OCI-LY3 (cell line): ENCODE results near the gene EN1.

Experiments
- H2AFZ ChIP-seq: fragments of 200-600, 300-600 bp; shearing (Covaris generic); 2 replicates; pipeline ENCODE4 v1.6.0; 2014; ENCODE audit warnings: antibody characterized with exemption, low read depth, low read length
- H3K27ac ChIP-seq: fragments of 200-600, 300-600 bp; sonication (generic); 2 replicates; pipeline ENCODE4 v1.5.1; 2014; ENCODE audit warnings: mild to moderate bottlenecking, low read length, moderate library complexity, mixed read lengths
- H3K27me3 ChIP-seq: fragments of 200-600, 300-600 bp; sonication (generic); 2 replicates; pipeline ENCODE4 v1.6.1; 2014; ENCODE audit warnings: low read depth, low read length, mixed read lengths
- H3K36me3 ChIP-seq: fragments of 200-600, 300-600 bp; sonication (generic); replicated peaks from 2 replicates; pipeline ENCODE3; 2014; ENCODE audit warnings: low read depth, low read length, mixed read lengths
- H3K4me1 ChIP-seq: fragments of 300-600, 200-600 bp; sonication (generic); 2 replicates; pipeline ENCODE4 v1.6.1; 2014; ENCODE audit warnings: low read length, mixed read lengths
- H3K4me2 ChIP-seq: fragments of 200-600, 300-600 bp; sonication (generic); 2 replicates; pipeline ENCODE4 v1.6.1; 2014; ENCODE audit warnings: low read length, mixed read lengths
- H3K4me3 ChIP-seq: fragments of 300-600, 200-600 bp; sonication (generic); 2 replicates; pipeline ENCODE4 v1.5.1; 2014; ENCODE audit warnings: antibody characterized with exemption, mild to moderate bottlenecking, low read length, moderate library complexity
- H3K79me2 ChIP-seq: fragments of 300-600, 200-600 bp; shearing (Covaris generic); 2 replicates; pipeline ENCODE4 v1.6.1; 2014; ENCODE audit warnings: mild to moderate bottlenecking, low read length, mixed read lengths
- H3K9ac ChIP-seq: fragments of 300-600, 200-600 bp; shearing (Covaris generic); 2 replicates; pipeline ENCODE4 v1.6.0; 2014; ENCODE audit warnings: mild to moderate bottlenecking, low read length, moderate library complexity
- H3K9me3 ChIP-seq: fragments of 200-600, 300-600 bp; shearing (Covaris generic); 2 replicates; pipeline ENCODE4 v1.6.1; 2014; ENCODE audit warnings: low read length, mixed read lengths; ENCODE audit not compliant: insufficient read depth
- H4K20me1 ChIP-seq: fragments of 200-600, 300-600 bp; sonication (generic); 2 replicates; pipeline ENCODE4 v1.6.1; 2016; ENCODE audit warnings: low read length, mixed read lengths; ENCODE audit not compliant: insufficient read depth
- CTCF ChIP-seq: fragments of 200-600, 300-600 bp; sonication (generic); IDR thresholded peaks from 2 replicates; pipeline ENCODE4 v1.5.1; 2014; ENCODE audit warnings: antibody characterized with exemption, low read length, low read depth
- EZH2phosphoT487 ChIP-seq: fragments of 200-600 bp; shearing (Covaris generic); IDR thresholded peaks from 2 replicates; pipeline ENCODE4 v1.6.1; 2018; ENCODE audit warnings: antibody characterized with exemption, mixed run types, low read depth

The EN1 gene

DNA sequence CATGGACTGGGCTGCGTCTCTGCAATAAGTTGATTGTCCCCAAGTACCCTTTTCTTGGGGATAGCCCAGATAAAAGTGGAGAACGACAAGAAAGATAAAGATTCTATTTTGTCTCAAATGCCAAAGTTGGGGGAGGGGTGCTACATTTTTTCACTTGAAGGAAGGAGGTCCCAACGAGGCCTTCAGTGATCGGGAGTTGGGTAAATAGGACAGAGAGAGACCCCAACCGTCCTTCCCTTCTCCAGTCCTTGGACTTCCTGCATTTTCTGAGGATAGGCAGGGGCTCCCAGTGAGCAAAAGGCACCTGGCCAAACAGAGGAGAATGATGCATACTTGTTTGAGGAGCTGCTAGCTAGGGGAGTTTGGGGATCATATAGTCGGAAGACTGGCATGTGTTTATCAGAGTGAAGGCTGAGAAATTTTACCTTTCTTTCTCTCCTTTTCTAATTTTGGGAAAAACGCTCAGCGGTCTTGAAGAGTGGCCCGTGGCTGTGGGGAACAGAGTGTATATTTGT is 3.5 kb upstream of the EN1 start:
- no peaks in the 10 kb centered on the region for H3K4me1 ChIP-seq
- H3K9ac ChIP-seq: no peak overlapping the region
- H3K27me3 ChIP-seq: no peaks in the 10 kb centered on the region
- H3K79me2 ChIP-seq: no peaks in the 10 kb centered on the region
- TF ChIP-seq CTCF (no peak), EZH2phosphoT487 (no peak)
- no peak overlapping the region for H3K4me3 ChIP-seq
- H3K9me3 ChIP-seq: no peaks in the 10 kb centered on the region
- no peaks in the 10 kb centered on the region for H3K36me3 ChIP-seq
- no peak overlapping the region for H3K27ac ChIP-seq
- H2AFZ ChIP-seq: no peak overlapping the region
- H4K20me1 ChIP-seq: no peaks in the 10 kb centered on the region
- H3K4me2 ChIP-seq: no peak overlapping the region

- Histone ChIP-seq H3K9me3 (no peaks in the 10 kb centered on the region), H3K4me3 (no peak overlapping the region), H4K20me1 (no peaks in the 10 kb centered on the region)
These were observed 2.9 kb upstream of the EN1 start for GRCh38 chr2:118850168-118850900.

GRCh38 chr2:118849226-118850167 is 2.0 kb upstream of the EN1 start:
- no peak overlapping the region for H3K4me2 ChIP-seq
- no peak overlapping the region for H3K27ac ChIP-seq
- no peaks in the 10 kb centered on the region for H4K20me1 ChIP-seq
- no peak for TF ChIP-seq EZH2phosphoT487
- no peak for TF ChIP-seq CTCF
- no peaks in the 10 kb centered on the region for H3K27me3 ChIP-seq
- H3K36me3 ChIP-seq: no peaks in the 10 kb centered on the region
- H3K4me1 ChIP-seq: no peaks in the 10 kb centered on the region
- H3K79me2 ChIP-seq: no peaks in the 10 kb centered on the region
- H3K9ac ChIP-seq: no peak overlapping the region
- H3K4me3 ChIP-seq: no peak overlapping the region
- H3K9me3 ChIP-seq: no peaks in the 10 kb centered on the region
- H2AFZ ChIP-seq: no peak overlapping the region

More at GRCh38 chr2:118850168-118850900, 2.9 kb upstream of the EN1 start:
- no peak overlapping the region for H3K9ac ChIP-seq
- no peak overlapping the region for H3K4me2 ChIP-seq
- H3K27ac ChIP-seq: no peak overlapping the region
- TF ChIP-seq CTCF (no peak), EZH2phosphoT487 (no peak)
- H3K4me1 ChIP-seq: no peaks in the 10 kb centered on the region
- H2AFZ ChIP-seq: no peak overlapping the region
- no peaks in the 10 kb centered on the region for H3K36me3 ChIP-seq
- no peaks in the 10 kb centered on the region for H3K79me2 ChIP-seq
- no peaks in the 10 kb centered on the region for H3K27me3 ChIP-seq
